IMR-90 (cell line): ENCODE results near the gene FRMD4B. TPM values are rescaled to one million over a fixed set of nuclear protein-coding genes. Genes with fewer than 3 reads are reported as not detected.

Experiments
- ATAC-seq: fragments of 200-7000 bp; cut with Tn5 transposase; 2 replicates; pipeline ENCODE4 v1.9.1; 2020; ENCODE audit warnings: low read depth, mild to moderate bottlenecking, moderate library complexity
- BruUV-seq: library from RNA; stranded (reverse); fragments of 400-500 nt; replicated peaks from 2 replicates; lab custom pipeline; 2021; lab: Mats Ljungman, UMichigan
- CTCF ChIA-PET: fragments of 300-600 bp; formaldehyde crosslinking; extraction: SDS; loops from one replicate; lab custom pipeline; 2021; ENCODE audit warnings: antibody characterized with exemption; lab: Yijun Ruan, JAX
- POLR2A ChIA-PET: fragments of 300-600 bp; sonication (Branson Sonifier 250); formaldehyde crosslinking; loops from one replicate; lab custom pipeline; 2022; ENCODE audit warnings: antibody characterized with exemption; ENCODE audit not compliant: unreplicated experiment; lab: Charles Lee
- DNase-seq: peaks from one replicate; pipeline ENCODE4 v3.0.0; 2013
- H2AFZ ChIP-seq: replicated peaks from 2 replicates; pipeline ENCODE3; 2013; ENCODE audit warnings: low read length, mild to moderate bottlenecking; ENCODE audit not compliant: poor library complexity
- H2AK5ac ChIP-seq: 2 replicates; pipeline ENCODE4 v1.6.1; 2013; ENCODE audit warnings: low read depth, low read length, inconsistent platforms
- H2AK9ac ChIP-seq: replicated peaks from 2 replicates; pipeline ENCODE3; 2013; ENCODE audit warnings: mild to moderate bottlenecking, low read depth, low read length, moderate library complexity; ENCODE audit not compliant: poor library complexity
- H2BK120ac ChIP-seq: 2 replicates; pipeline ENCODE4 v1.6.1; 2013; ENCODE audit warnings: low read depth, low read length, inconsistent platforms
- H2BK15ac ChIP-seq: 3 replicates; pipeline ENCODE4 v1.6.1; 2013; ENCODE audit warnings: low read depth, low read length, inconsistent platforms
- H2BK20ac ChIP-seq: 2 replicates; pipeline ENCODE4 v1.6.1; 2013; ENCODE audit warnings: low read depth, mild to moderate bottlenecking, inconsistent platforms, low read length, moderate library complexity
- H2BK5ac ChIP-seq: 2 replicates; pipeline ENCODE4 v1.6.1; 2013; ENCODE audit warnings: mild to moderate bottlenecking, low read depth, low read length, inconsistent platforms; ENCODE audit not compliant: poor library complexity, severe bottlenecking
- H3K14ac ChIP-seq: replicated peaks from 2 replicates; pipeline ENCODE4 v1.6.1; 2013; ENCODE audit warnings: low read depth, low read length, inconsistent platforms
- H3K18ac ChIP-seq: 2 replicates; pipeline ENCODE4 v1.6.1; 2013; ENCODE audit warnings: low read depth, low read length, control low read depth
- H3K23ac ChIP-seq: 2 replicates; pipeline ENCODE4 v1.6.1; 2013; ENCODE audit warnings: low read depth, low read length, inconsistent platforms
- H3K27ac ChIP-seq: 2 replicates; pipeline ENCODE4 v1.5.1; 2013; ENCODE audit warnings: mild to moderate bottlenecking, control low read depth, low read length; ENCODE audit not compliant: insufficient read depth
- H3K27me3 ChIP-seq: 2 replicates; pipeline ENCODE4 v1.6.1; 2013; ENCODE audit warnings: low read length; ENCODE audit not compliant: control insufficient read depth, insufficient read depth
- H3K36me3 ChIP-seq: 2 replicates; pipeline ENCODE4 v1.6.1; 2013; ENCODE audit warnings: low read length, mixed read lengths; ENCODE audit not compliant: control insufficient read depth, insufficient read depth
- H3K4ac ChIP-seq: 2 replicates; pipeline ENCODE4 v1.6.1; 2013; ENCODE audit warnings: low read depth, low read length, inconsistent platforms
- H3K4me1 ChIP-seq: 2 replicates; pipeline ENCODE4 v1.6.1; 2013; ENCODE audit warnings: low read length, mixed read lengths; ENCODE audit not compliant: control insufficient read depth, insufficient read depth
- H3K4me2 ChIP-seq: 2 replicates; pipeline ENCODE4 v1.6.1; 2013; ENCODE audit warnings: low read depth, mild to moderate bottlenecking, control low read depth, low read length, moderate library complexity
- H3K4me3 ChIP-seq: 2 replicates; pipeline ENCODE4 v1.5.1; 2013; ENCODE audit warnings: low read depth, mild to moderate bottlenecking, control low read depth, low read length, moderate library complexity; ENCODE audit not compliant: insufficient read depth
- H3K56ac ChIP-seq: 2 replicates; pipeline ENCODE4 v1.6.1; 2013; ENCODE audit warnings: low read length, inconsistent platforms; ENCODE audit not compliant: insufficient read depth; ENCODE audit errors: extremely low read depth
- H3K79me1 ChIP-seq, 2 experiments: 2 replicates each; pipeline ENCODE4 v1.6.1; 2013; ENCODE audit warnings: low read length in 2 of 2, inconsistent platforms in 1 of 2, low read depth in 1 of 2
- H3K9ac ChIP-seq: 2 replicates; pipeline ENCODE4 v1.6.1; 2013; ENCODE audit warnings: low read depth, low read length, control low read depth
- H3K9me1 ChIP-seq: 2 replicates; pipeline ENCODE4 v1.6.1; 2013; ENCODE audit warnings: low read length, inconsistent platforms; ENCODE audit not compliant: insufficient read depth
- H3K9me3 ChIP-seq: 2 replicates; pipeline ENCODE4 v1.6.1; 2013; ENCODE audit warnings: low read length; ENCODE audit not compliant: control insufficient read depth, insufficient read depth
- H4K20me1 ChIP-seq: 2 replicates; pipeline ENCODE4 v1.6.1; 2013; ENCODE audit warnings: low read length, inconsistent platforms; ENCODE audit not compliant: insufficient read depth
- H4K5ac ChIP-seq: 2 replicates; pipeline ENCODE4 v1.6.1; 2013; ENCODE audit warnings: mild to moderate bottlenecking, low read depth, low read length, control low read depth
- H4K8ac ChIP-seq, 2 experiments: 2 replicates each; pipeline ENCODE4 v1.6.1; 2013; ENCODE audit warnings: low read depth in 2 of 2, low read length in 2 of 2, control low read depth in 1 of 2, inconsistent platforms in 1 of 2
- H4K91ac ChIP-seq: 2 replicates; pipeline ENCODE4 v1.6.1; 2013; ENCODE audit warnings: low read depth, low read length, inconsistent platforms; ENCODE audit not compliant: insufficient read depth
- ELK1 ChIP-seq: fragments of 150-350 bp; IDR thresholded peaks from 2 replicates; pipeline ENCODE4 v1.6.1; 2016; ENCODE audit warnings: low read depth, mild to moderate bottlenecking, low read length, moderate library complexity, borderline replicate concordance
- MXI1 ChIP-seq: IDR thresholded peaks from 2 replicates; pipeline ENCODE4 v1.6.1; 2012; ENCODE audit warnings: low read depth, mild to moderate bottlenecking, low read length, moderate library complexity, borderline replicate concordance
- WGBS, 2 experiments: methylation state at CpG; one replicate each; pipeline versions ENCODE4 v1.1.5 to v1.1.7; 2013; ENCODE audit warnings: missing lambda C conversion rate in 2 of 2; ENCODE audit not compliant: insufficient read length in 1 of 2; ENCODE audit errors: extremely low coverage in 2 of 2; 5-methylcytosine and 5-hydroxymethylcytosine counted together
- dilution Hi-C: fragments of 300-500 bp; cut with HindIII; formaldehyde crosslinking; loops from one replicate; pipeline ENCODE4 v1.14.3; 2018; ENCODE audit warnings: low sequenced_read_pairs; ENCODE audit not compliant: unreplicated experiment
- in situ Hi-C: fragments of 300-500 bp; cut with MboI; formaldehyde crosslinking; loops from 3 replicates; pipeline ENCODE4 v1.14.3; 2019; ENCODE audit warnings: low sequenced_read_pairs, inconsistent platforms, mixed read lengths
- intact Hi-C: fragments of 100-400 bp; cut with micrococcal nuclease; formaldehyde crosslinking; loops from 2 replicates; pipeline ENCODE4 v1.10.0; 2022
- polyA plus RNA-seq, 3 experiments: library from polyadenylated mRNA; depleted of rRNA; stranded (reverse); fragments of >200 nt; gene quantifications; 2 replicates each; pipeline ENCODE4 v1.2.3, GENCODE V29; 2012; ENCODE audit warnings: low replicate concordance in 1 of 3
- total RNA-seq: library from RNA; depleted of rRNA; stranded (reverse); fragments of >200 nt; gene quantifications from 2 replicates; pipeline ENCODE4 v1.2.3, GENCODE V29; 2012

The FRMD4B gene
- total and polyA plus RNA-seq, 2 of the 4 experiments (the other 2 are of a cell fraction), result 0.14 to 0.36 TPM

DNA sequence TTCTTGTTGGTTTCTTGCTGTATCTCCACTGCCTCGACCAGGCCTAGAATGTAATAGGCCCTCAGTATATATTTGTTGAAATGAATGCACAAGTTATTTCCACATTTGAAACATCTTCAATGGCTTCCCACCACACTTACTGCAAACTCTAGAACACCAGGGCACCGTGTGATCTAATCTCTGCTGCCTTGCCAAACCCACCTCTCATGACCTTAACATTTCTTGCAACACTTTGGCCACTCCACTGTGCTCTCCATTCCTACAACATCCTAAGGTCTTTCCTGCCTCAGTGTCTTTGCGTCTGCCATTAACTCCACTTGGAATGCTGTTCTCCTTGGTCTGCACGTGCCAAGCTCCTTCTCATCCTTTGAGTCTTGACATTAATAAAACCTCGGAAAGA, 14.1 kb downstream of the FRMD4B start:
- H3K4me3 ChIP-seq, result no peak overlapping the region
- H3K56ac ChIP-seq, result no peak overlapping the region
- no peak overlapping the region for H3K9ac ChIP-seq
- in situ Hi-C loops (no loop called here), intact Hi-C loops (no loop called here), dilution Hi-C loops (no loop called here)
- no peak overlapping the region for H3K14ac ChIP-seq
- DNase-seq (no peak), ATAC-seq (no peak)
- BruUV-seq, result no TSS peak
- H2BK15ac ChIP-seq, result no peak overlapping the region
- no peak overlapping the region for H2BK5ac ChIP-seq
- TF ChIP-seq MXI1 (no peak), ELK1 (no peak)
- H3K4me1 ChIP-seq, result no peaks in the 10 kb centered on the region
- H3K27ac ChIP-seq, result no peak overlapping the region
- no peaks in the 10 kb centered on the region for H3K9me3 ChIP-seq
- H2BK20ac ChIP-seq, result no peak overlapping the region
- 94% methylated on average over 3 of the region's 5 CpGs; no CpG with 5 or more reads in 1 of the 2 experiments for WGBS, 2 experiments
- H3K36me3 ChIP-seq, result no peaks in the 10 kb centered on the region
- H2AK5ac ChIP-seq, result no peak overlapping the region
- no peak overlapping the region for H4K91ac ChIP-seq
- no peak overlapping the region for H3K4ac ChIP-seq
- ChIA-PET POLR2A (interaction anchor here (0.6 kb wide), 1 partner anchor 473 kb away, joined by 11 read pairs; no protein-coding TSS in a partner anchor), CTCF (no interaction called here)
- H3K27me3 ChIP-seq, result no peaks in the 10 kb centered on the region; the same call in 1 of the 2 replicates
- no peak overlapping the region for H2BK120ac ChIP-seq
- no peaks in the 10 kb centered on the region for H4K20me1 ChIP-seq
- no peak overlapping the region for H2AK9ac ChIP-seq
- H2AFZ ChIP-seq, result no peak overlapping the region
- H4K5ac ChIP-seq, result no peak overlapping the region
- H4K8ac ChIP-seq, result no peak overlapping the region
- H3K79me1 ChIP-seq, result no peaks in the 10 kb centered on the region
- H3K9me1 ChIP-seq, result no peaks in the 10 kb centered on the region
- H3K23ac ChIP-seq, result no peak overlapping the region
- H3K4me2 ChIP-seq, result no peak overlapping the region
- H3K18ac ChIP-seq, result no peak overlapping the region
